SU-DHL-6 (cell line): Measurements from ENCODE around the gene PDE4D.

ENCODE experiments used
- EZH2phosphoT487 ChIP-seq: fragments of 200-600 bp; sonication (generic), shearing (Covaris generic); conservative IDR thresholded peaks from 2 replicates; pipeline ENCODE4 v1.6.1; 2018; ENCODE audit warnings: mild to moderate bottlenecking, antibody characterized with exemption, low read length, moderate library complexity, mixed read lengths
- TF ChIP-seq, protein P1 (sequence below): fragments of 200-600 bp; sonication (generic); IDR thresholded peaks from one replicate; pipeline ENCODE4 v1.5.1; 2017; ENCODE audit warnings: antibody characterized with exemption, mild to moderate bottlenecking, low read length, moderate library complexity; ENCODE audit not compliant: insufficient read depth, poor library complexity, severe bottlenecking

DNA sequence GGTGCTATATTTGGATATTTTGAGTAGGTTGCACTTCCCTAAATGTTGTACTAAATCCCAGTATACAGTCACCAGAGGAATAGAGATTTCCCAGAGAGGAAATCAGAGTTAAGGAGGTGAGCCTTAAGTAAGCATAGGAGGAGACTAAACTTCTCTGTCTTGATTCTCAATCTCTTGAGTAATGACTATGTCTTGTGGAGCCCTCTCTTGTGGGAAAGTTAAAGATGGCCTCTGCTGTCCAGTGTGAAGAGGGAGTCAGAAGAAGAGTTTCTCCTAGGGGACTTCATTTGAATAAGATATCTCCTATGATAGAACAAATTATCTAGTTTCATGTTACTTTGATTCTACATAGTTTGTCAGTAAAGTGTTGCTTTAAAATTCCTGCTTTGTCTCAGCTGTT lies 502.5 kb downstream of the PDE4D start:
- TF ChIP-seq, protein P1, sequence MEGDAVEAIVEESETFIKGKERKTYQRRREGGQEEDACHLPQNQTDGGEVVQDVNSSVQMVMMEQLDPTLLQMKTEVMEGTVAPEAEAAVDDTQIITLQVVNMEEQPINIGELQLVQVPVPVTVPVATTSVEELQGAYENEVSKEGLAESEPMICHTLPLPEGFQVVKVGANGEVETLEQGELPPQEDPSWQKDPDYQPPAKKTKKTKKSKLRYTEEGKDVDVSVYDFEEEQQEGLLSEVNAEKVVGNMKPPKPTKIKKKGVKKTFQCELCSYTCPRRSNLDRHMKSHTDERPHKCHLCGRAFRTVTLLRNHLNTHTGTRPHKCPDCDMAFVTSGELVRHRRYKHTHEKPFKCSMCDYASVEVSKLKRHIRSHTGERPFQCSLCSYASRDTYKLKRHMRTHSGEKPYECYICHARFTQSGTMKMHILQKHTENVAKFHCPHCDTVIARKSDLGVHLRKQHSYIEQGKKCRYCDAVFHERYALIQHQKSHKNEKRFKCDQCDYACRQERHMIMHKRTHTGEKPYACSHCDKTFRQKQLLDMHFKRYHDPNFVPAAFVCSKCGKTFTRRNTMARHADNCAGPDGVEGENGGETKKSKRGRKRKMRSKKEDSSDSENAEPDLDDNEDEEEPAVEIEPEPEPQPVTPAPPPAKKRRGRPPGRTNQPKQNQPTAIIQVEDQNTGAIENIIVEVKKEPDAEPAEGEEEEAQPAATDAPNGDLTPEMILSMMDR = no peak
- no peak for TF ChIP-seq EZH2phosphoT487
